Aorta (tissue), 5 donors: ENCODE measurements around the gene HLA-DOA. TPM values are rescaled to one million over a fixed set of nuclear protein-coding genes. Genes with fewer than 3 reads are reported as not detected.

Experiments
- ATAC-seq: fragments of 200-7000 bp; cut with Tn5 transposase; one replicate; pipeline ENCODE4 v1.9.1; 2022; ENCODE audit warnings: moderate library complexity; ENCODE audit not compliant: low FRiP score
- DNase-seq, 2 donors: peaks; one replicate each; pipeline ENCODE4 v3.0.0-alpha.2; 2020
- H3K27ac ChIP-seq, 2 donors: one replicate each; pipeline ENCODE4 v1.5.1; 2013; ENCODE audit warnings: low read length in 2 of 2, mild to moderate bottlenecking in 2 of 2, moderate library complexity in 2 of 2, control low read depth in 1 of 2, inconsistent platforms in 1 of 2, low read depth in 1 of 2
- H3K27me3 ChIP-seq, 2 donors: one replicate each; pipeline ENCODE4 v1.6.1; 2013; ENCODE audit warnings: control low read depth in 1 of 2, low read length in 1 of 2, mild to moderate bottlenecking in 1 of 2, moderate library complexity in 1 of 2; ENCODE audit not compliant: insufficient read depth in 2 of 2, control insufficient read depth in 1 of 2
- H3K36me3 ChIP-seq, 2 donors: one replicate each; pipeline ENCODE4 v1.6.1; 2013; ENCODE audit warnings: control low read depth in 1 of 2, low read length in 1 of 2, mild to moderate bottlenecking in 1 of 2; ENCODE audit not compliant: insufficient read depth in 2 of 2, control insufficient read depth in 1 of 2
- H3K4me1 ChIP-seq, 2 donors: one replicate each; pipeline ENCODE4 v1.6.1; 2013; ENCODE audit warnings: low read length in 2 of 2, control low read depth in 1 of 2, mild to moderate bottlenecking in 1 of 2, moderate library complexity in 1 of 2; ENCODE audit not compliant: insufficient read depth in 2 of 2, control insufficient read depth in 1 of 2
- H3K4me3 ChIP-seq, 2 donors: one replicate each; pipeline ENCODE4 v1.5.1; 2013; ENCODE audit warnings: low read length in 2 of 2, control low read depth in 1 of 2, mild to moderate bottlenecking in 1 of 2
- H3K9me3 ChIP-seq: one replicate; pipeline ENCODE4 v1.6.1; 2013; ENCODE audit warnings: mild to moderate bottlenecking, low read length; ENCODE audit not compliant: control insufficient read depth
- WGBS, 2 donors: extraction: QIAGEN DNeasy Blood & Tissue Kit; methylation state at CpG; one replicate each; pipeline ENCODE4 v1.1.7; 2013; 5-methylcytosine and 5-hydroxymethylcytosine counted together
- intact Hi-C, 2 donors: fragments of 100-400 bp; cut with DNase I; formaldehyde crosslinking; loops; one replicate each; pipeline versions ENCODE4 v1.14.2 to v1.15.0; 2022
- polyA plus RNA-seq, 2 donors: library from polyadenylated mRNA; stranded (reverse); fragments of 200-250 nt; gene quantifications; one replicate each; pipeline ENCODE4 v1.2.3, GENCODE V29; 2013
- total RNA-seq, 2 donors: library from RNA; stranded (reverse); fragmentation: NEBNext Ultra II Directional; extraction: Animal tissue kit (Norgen Biotek cat#: 25700); gene quantifications; one replicate each; pipeline ENCODE4 v1.2.1, GENCODE V29; 2021
- donor health status: healthy with polysubstance abuse.
- donor health status: Bipolar disorder and iron deficiency.
- donor health status: DM: no; HTN: no; CAD: no.
- donor health status: DM: no; HTN: no; CAD: no.
- donor health status: DM: yes; HTN: yes; CAD: no.

The HLA-DOA gene
- total and polyA plus RNA-seq, 4 donors: 0.28 to 16.7 (median 6.6) TPM

- 33 to 36% methylated on average over 3 of the region's 3 CpGs for WGBS, 2 donors
- intact Hi-C loops: no loop called here
- no peak for ATAC-seq
- Histone ChIP-seq H3K27me3 (no peaks in the 10 kb centered on the region), H3K4me1 (no peaks in the 10 kb centered on the region), H3K27ac (no peak overlapping the region), H3K36me3 (no peaks in the 10 kb centered on the region), H3K9me3 (no peaks in the 10 kb centered on the region), H3K4me3 (no peak overlapping the region)
- no peak for DNase-seq
Measured at GRCh38 chr6:32954986-32955802, 54.2 kb downstream of the HLA-DOA start.

- WGBS, 2 donors: 88 to 91% methylated on average over 4 of the region's 4 CpGs
- DNase-seq: no peak
- Histone ChIP-seq H3K4me3 (no peak overlapping the region), H3K36me3 (no peaks in the 10 kb centered on the region), H3K27ac (no peak overlapping the region), H3K9me3 (no peaks in the 10 kb centered on the region), H3K4me1 (no peaks in the 10 kb centered on the region), H3K27me3 (no peaks in the 10 kb centered on the region)
- intact Hi-C loops: no loop called here
- no peak for ATAC-seq
Measured at GRCh38 chr6:32954267-32954666, 55.1 kb downstream of the HLA-DOA start.

Other genes starting within 250 kb of the HLA-DOA start
- 10 to 100 TPM in 1 of 2 donors, 1 to 10 TPM in 1; 2.3 to 18.1 TPM for gene HLA-DQB2, start 246.1 kb downstream of the HLA-DOA start, total RNA-seq
- gene HLA-DQB2, start 246.1 kb downstream of the HLA-DOA start, polyA plus RNA-seq: not detected
- gene HLA-DOB, start 192.6 kb downstream of the HLA-DOA start, total RNA-seq: 1 to 10 TPM in 1 of 2 donors, under 1 TPM in 1; 0.62 to 2.8 TPM
- gene HLA-DOB, start 192.6 kb downstream of the HLA-DOA start, polyA plus RNA-seq: under 1 TPM in 1 of 2 donors, not detected in 1; 0.26 TPM
- 10 to 100 TPM; 26.5 to 48.1 TPM for gene TAP2, start 170.9 kb downstream of the HLA-DOA start, total RNA-seq
- 10 to 100 TPM in 1 of 2 donors, 1 to 10 TPM in 1; 2.5 to 25.6 TPM for gene TAP2, start 170.9 kb downstream of the HLA-DOA start, polyA plus RNA-seq
- 10 to 100 TPM; 40.8 to 58.4 TPM for gene PSMB8, start 165.5 kb downstream of the HLA-DOA start, total RNA-seq
- 10 to 100 TPM; 59.6 to 69.7 TPM for gene PSMB8, start 165.5 kb downstream of the HLA-DOA start, polyA plus RNA-seq
- gene TAP1, start 155.9 kb downstream of the HLA-DOA start, total RNA-seq: 10 to 100 TPM; 39.4 to 42.1 TPM
- gene TAP1, start 155.9 kb downstream of the HLA-DOA start, polyA plus RNA-seq: 10 to 100 TPM; 14.4 to 48.3 TPM
- 10 to 100 TPM; 24.9 to 42.8 TPM for gene PSMB9, start 155.4 kb downstream of the HLA-DOA start, total RNA-seq
- gene PSMB9, start 155.4 kb downstream of the HLA-DOA start, polyA plus RNA-seq: 10 to 100 TPM; 27.9 to 38.8 TPM
- 10 to 100 TPM; 20.1 to 73.1 TPM for gene HLA-DMB, start 68.6 kb downstream of the HLA-DOA start, total RNA-seq
- 10 to 100 TPM in 1 of 2 donors, 1 to 10 TPM in 1; 3.6 to 35.7 TPM for gene HLA-DMB, start 68.6 kb downstream of the HLA-DOA start, polyA plus RNA-seq
- gene HLA-DMA, start 56.5 kb downstream of the HLA-DOA start, total RNA-seq: 100 to 1,000 TPM in 1 of 2 donors, 10 to 100 TPM in 1; 36.9 to 109 TPM
- gene HLA-DMA, start 56.5 kb downstream of the HLA-DOA start, polyA plus RNA-seq: 10 to 100 TPM in 1 of 2 donors, 1 to 10 TPM in 1; 9.8 to 33.3 TPM
- 100 to 1,000 TPM; 166 to 181 TPM for gene BRD2, start 41.0 kb downstream of the HLA-DOA start, total RNA-seq
- 100 to 1,000 TPM in 1 of 2 donors, 10 to 100 TPM in 1; 71.0 to 145 TPM for gene BRD2, start 41.0 kb downstream of the HLA-DOA start, polyA plus RNA-seq
- gene HLA-DPA1, start 64.1 kb upstream of the HLA-DOA start, total RNA-seq: 100 to 1,000 TPM; 122 to 203 TPM
- gene HLA-DPA1, start 64.1 kb upstream of the HLA-DOA start, polyA plus RNA-seq: 10 to 100 TPM; 18.6 to 74.9 TPM
- gene HLA-DPB1, start 66.4 kb upstream of the HLA-DOA start, total RNA-seq: 100 to 1,000 TPM in 1 of 2 donors, 10 to 100 TPM in 1; 98.9 to 215 TPM
- gene HLA-DPB1, start 66.4 kb upstream of the HLA-DOA start, polyA plus RNA-seq: 100 to 1,000 TPM in 1 of 2 donors, 10 to 100 TPM in 1; 45.4 to 113 TPM
- 1 to 10 TPM; 1.6 to 1.7 TPM for gene COL11A2, start 182.9 kb upstream of the HLA-DOA start, total RNA-seq
- 1 to 10 TPM in 1 of 2 donors, under 1 TPM in 1; 0.13 to 3.6 TPM for gene COL11A2, start 182.9 kb upstream of the HLA-DOA start, polyA plus RNA-seq
- gene RXRB, start 191.1 kb upstream of the HLA-DOA start, total RNA-seq: 10 to 100 TPM; 51.6 to 55.4 TPM
- gene RXRB, start 191.1 kb upstream of the HLA-DOA start, polyA plus RNA-seq: 100 to 1,000 TPM in 1 of 2 donors, 10 to 100 TPM in 1; 14.1 to 120 TPM
- gene SLC39A7, start 191.3 kb upstream of the HLA-DOA start, total RNA-seq: 10 to 100 TPM; 86.9 to 90.3 TPM
- 100 to 1,000 TPM in 1 of 2 donors, 10 to 100 TPM in 1; 59.7 to 102 TPM for gene SLC39A7, start 191.3 kb upstream of the HLA-DOA start, polyA plus RNA-seq
- gene HSD17B8, start 195.1 kb upstream of the HLA-DOA start, total RNA-seq: 1 to 10 TPM; 2.7 to 4.4 TPM
- 1 to 10 TPM; 4.4 to 8.8 TPM for gene HSD17B8, start 195.1 kb upstream of the HLA-DOA start, polyA plus RNA-seq
- gene RING1, start 198.9 kb upstream of the HLA-DOA start, total RNA-seq: 10 to 100 TPM; 34.1 to 38.1 TPM
- 10 to 100 TPM; 26.4 to 64.0 TPM for gene RING1, start 198.9 kb upstream of the HLA-DOA start, polyA plus RNA-seq